PC-3 (cell line): ENCODE data around the gene BAZ2B.

Experiments
- EZH2 ChIP-seq: fragments of 300-600 bp; sonication (generic); IDR thresholded peaks from one replicate; pipeline ENCODE4 v1.6.1; 2017; ENCODE audit warnings: antibody characterized with exemption, mild to moderate bottlenecking, low read length; ENCODE audit not compliant: unreplicated experiment
- TF ChIP-seq, protein P1 (sequence below): fragments of 300-600 bp; sonication (generic); conservative IDR thresholded peaks from 2 replicates; pipeline ENCODE4 v1.5.1; 2017; ENCODE audit warnings: antibody characterized with exemption, low read depth, mild to moderate bottlenecking, low read length

DNA sequence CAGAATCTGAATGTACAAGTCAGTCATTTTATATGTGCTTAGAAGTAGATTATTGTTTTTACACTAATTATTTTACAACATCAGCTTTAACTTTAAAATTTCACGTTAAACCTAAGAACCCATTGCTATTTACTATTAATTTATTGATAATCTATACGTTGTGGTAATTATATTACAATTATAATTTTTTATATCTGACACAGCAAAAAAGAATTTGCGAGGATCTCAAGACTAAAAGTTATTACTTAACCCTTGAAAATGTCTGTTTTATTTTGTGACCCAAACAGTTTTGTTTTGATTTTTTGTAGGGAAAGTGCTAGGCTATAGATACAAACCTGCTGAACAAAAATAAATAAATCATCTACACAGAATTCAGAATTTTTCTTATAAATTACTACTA lies 30.3 kb downstream of the BAZ2B start:
- TF ChIP-seq, protein P1, sequence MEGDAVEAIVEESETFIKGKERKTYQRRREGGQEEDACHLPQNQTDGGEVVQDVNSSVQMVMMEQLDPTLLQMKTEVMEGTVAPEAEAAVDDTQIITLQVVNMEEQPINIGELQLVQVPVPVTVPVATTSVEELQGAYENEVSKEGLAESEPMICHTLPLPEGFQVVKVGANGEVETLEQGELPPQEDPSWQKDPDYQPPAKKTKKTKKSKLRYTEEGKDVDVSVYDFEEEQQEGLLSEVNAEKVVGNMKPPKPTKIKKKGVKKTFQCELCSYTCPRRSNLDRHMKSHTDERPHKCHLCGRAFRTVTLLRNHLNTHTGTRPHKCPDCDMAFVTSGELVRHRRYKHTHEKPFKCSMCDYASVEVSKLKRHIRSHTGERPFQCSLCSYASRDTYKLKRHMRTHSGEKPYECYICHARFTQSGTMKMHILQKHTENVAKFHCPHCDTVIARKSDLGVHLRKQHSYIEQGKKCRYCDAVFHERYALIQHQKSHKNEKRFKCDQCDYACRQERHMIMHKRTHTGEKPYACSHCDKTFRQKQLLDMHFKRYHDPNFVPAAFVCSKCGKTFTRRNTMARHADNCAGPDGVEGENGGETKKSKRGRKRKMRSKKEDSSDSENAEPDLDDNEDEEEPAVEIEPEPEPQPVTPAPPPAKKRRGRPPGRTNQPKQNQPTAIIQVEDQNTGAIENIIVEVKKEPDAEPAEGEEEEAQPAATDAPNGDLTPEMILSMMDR, result no peak
- TF ChIP-seq EZH2, result no peak
